DOHH2 (cell line): Measurements from ENCODE around the gene ADGRG4.

ENCODE experiments used
- CTCF ChIP-seq: fragments of 200-600 bp; sonication (generic); IDR thresholded peaks from one replicate; pipeline ENCODE4 v1.5.1; 2014; ENCODE audit warnings: antibody characterized with exemption, mild to moderate bottlenecking, low read depth, low read length; ENCODE audit not compliant: poor library complexity, severe bottlenecking
- EZH2phosphoT487 ChIP-seq: fragments of 200-600 bp; sonication (generic); IDR thresholded peaks from 2 replicates; pipeline ENCODE4 v1.6.1; 2017; ENCODE audit warnings: borderline replicate concordance, mild to moderate bottlenecking, antibody characterized with exemption, low read length, moderate library complexity, mixed read lengths

- TF ChIP-seq EZH2phosphoT487: no peak
- no peak for TF ChIP-seq CTCF
Observed at GRCh38 chrX:136255541-136255940, 45.2 kb upstream of the ADGRG4 start.
